C4-2B (cell line): ENCODE measurements around the gene TRMO.

Source experiments
- H3K27ac ChIP-seq: fragments of 450-650 bp; 2 replicates; pipeline ENCODE4 v1.5.1; 2017
- CTCF ChIP-seq: fragments of 450-650 bp; conservative IDR thresholded peaks from 2 replicates; pipeline ENCODE4 v1.5.1; 2017; ENCODE audit warnings: mild to moderate bottlenecking
- ZFX ChIP-seq: fragments of 450-650 bp; IDR thresholded peaks from 2 replicates; pipeline ENCODE4 v1.6.1; 2017

Gene TRMO

GRCh38 chr9:97868859-97869258 is 53.4 kb downstream of the TRMO start:
- no peak for TF ChIP-seq CTCF
- no peak for TF ChIP-seq ZFX

GRCh38 chr9:97866848-97867247 is 55.5 kb downstream of the TRMO start:
- TF ChIP-seq CTCF: no peak
- no peak for TF ChIP-seq ZFX
- H3K27ac ChIP-seq: no peak overlapping the region

More at GRCh38 chr9:97868859-97869258, 53.4 kb downstream of the TRMO start:
- H3K27ac ChIP-seq: no peak overlapping the region

GRCh38 chr9:97866300-97866699 is 56.0 kb downstream of the TRMO start:
- H3K27ac ChIP-seq: no peak overlapping the region
- TF ChIP-seq ZFX (no peak), CTCF (no peak)

GRCh38 chr9:97864396-97864795 is 57.9 kb downstream of the TRMO start:
- no peak for TF ChIP-seq ZFX
- TF ChIP-seq CTCF: no peak

GRCh38 chr9:97863314-97863713 is 59.0 kb downstream of the TRMO start:
- no peak overlapping the region for H3K27ac ChIP-seq
- TF ChIP-seq CTCF (no peak), ZFX (no peak)

More at GRCh38 chr9:97864396-97864795, 57.9 kb downstream of the TRMO start:
- no peak overlapping the region for H3K27ac ChIP-seq

- TF ChIP-seq ZFX: no peak
- TF ChIP-seq CTCF: no peak
- no peak overlapping the region for H3K27ac ChIP-seq
Measured at GRCh38 chr9:97861148-97861475, 61.2 kb downstream of the TRMO start.

- TF ChIP-seq CTCF: no peak
- TF ChIP-seq ZFX: no peak
- H3K27ac ChIP-seq: no peak overlapping the region
Measured at GRCh38 chr9:97860451-97861147, 61.7 kb downstream of the TRMO start.
